GM23248 (cell line): ENCODE results near the gene MARCHF7. TPM values are rescaled to one million over a fixed set of nuclear protein-coding genes. Genes with fewer than 3 reads are reported as not detected.
"Not testable (repeated sequence)": the region's sequence is repeated elsewhere in the genome, so short reads cannot be mapped to it uniquely, and the experiment has no call there.

Source experiments
- DNase-seq: peaks from one replicate; pipeline ENCODE4 v3.0.0-alpha.2; 2015
- H2AFZ ChIP-seq: fragments of 200-600 bp; sonication (generic); 2 replicates; pipeline ENCODE4 v1.6.1; 2016; ENCODE audit warnings: antibody characterized with exemption
- H3F3A ChIP-seq: fragments of 200-600 bp; sonication (generic); 2 replicates; pipeline ENCODE4 v1.6.1; 2016; ENCODE audit warnings: mild to moderate bottlenecking, antibody characterized with exemption, mixed run types; ENCODE audit not compliant: insufficient read depth
- H3K27ac ChIP-seq: fragments of 200-600 bp; sonication (generic); 2 replicates; pipeline ENCODE4 v1.5.1; 2016; ENCODE audit warnings: mild to moderate bottlenecking
- H3K27me3 ChIP-seq: fragments of 200-600 bp; sonication (generic); replicated peaks from 2 replicates; pipeline ENCODE4 v1.6.1; 2016; ENCODE audit warnings: mild to moderate bottlenecking; ENCODE audit not compliant: insufficient read depth
- H3K36me3 ChIP-seq: fragments of 200-600 bp; sonication (generic); 2 replicates; pipeline ENCODE4 v1.6.1; 2016; ENCODE audit warnings: low read depth, mild to moderate bottlenecking
- H3K4me1 ChIP-seq: fragments of 200-600 bp; sonication (generic); 2 replicates; pipeline ENCODE4 v1.6.1; 2016; ENCODE audit warnings: mild to moderate bottlenecking; ENCODE audit not compliant: insufficient read depth
- H3K4me2 ChIP-seq: fragments of 200-600 bp; sonication (generic); one replicate; pipeline ENCODE4 v1.6.1; 2016; ENCODE audit warnings: mild to moderate bottlenecking; ENCODE audit not compliant: unreplicated experiment
- H3K4me3 ChIP-seq: fragments of 200-600 bp; sonication (generic); 2 replicates; pipeline ENCODE4 v1.5.1; 2016; ENCODE audit warnings: mild to moderate bottlenecking
- H3K79me2 ChIP-seq: fragments of 200-600 bp; sonication (generic); 2 replicates; pipeline ENCODE4 v1.6.1; 2016; ENCODE audit warnings: mild to moderate bottlenecking; ENCODE audit not compliant: insufficient read depth
- H3K9ac ChIP-seq: fragments of 200-600 bp; sonication (generic); 2 replicates; pipeline ENCODE4 v1.6.1; 2016; ENCODE audit warnings: mild to moderate bottlenecking
- H3K9me2 ChIP-seq: fragments of 200-600 bp; sonication (generic); 2 replicates; pipeline ENCODE4 v1.6.1; 2016; ENCODE audit warnings: mixed run types, mild to moderate bottlenecking, moderate library complexity; ENCODE audit not compliant: insufficient read depth
- H3K9me3 ChIP-seq: fragments of 200-600 bp; sonication (generic); one replicate; pipeline ENCODE4 v1.6.1; 2017; ENCODE audit warnings: low read depth
- H4K20me1 ChIP-seq: fragments of 200-600 bp; sonication (generic); 2 replicates; pipeline ENCODE4 v1.6.0; 2016; ENCODE audit not compliant: insufficient read depth
- EZH2 ChIP-seq: fragments of 200-600 bp; sonication (generic); IDR thresholded peaks from 2 replicates; pipeline ENCODE4 v1.6.1; 2018; ENCODE audit warnings: antibody characterized with exemption, mild to moderate bottlenecking; ENCODE audit not compliant: insufficient read depth, poor library complexity, severe bottlenecking
- EZH2phosphoT487 ChIP-seq: fragments of 200-600 bp; sonication (generic); IDR thresholded peaks from 2 replicates; pipeline ENCODE4 v1.6.1; 2018; ENCODE audit warnings: antibody characterized with exemption, moderate library complexity, mild to moderate bottlenecking, low read depth; ENCODE audit not compliant: insufficient read depth
- WGBS, 2 experiments: methylation state at CpG; one replicate each; pipeline ENCODE4 v1.1.6; 2015 to 2017; ENCODE audit warnings: low lambda C conversion rate in 2 of 2, low coverage in 1 of 2; ENCODE audit errors: missing lambda C conversion rate in 2 of 2; 5-methylcytosine and 5-hydroxymethylcytosine counted together
- in situ Hi-C: fragments of 300-500 bp; cut with MboI; formaldehyde crosslinking; loops from 2 replicates; pipeline ENCODE4 v1.15.0; 2020
- polyA plus RNA-seq: library from polyadenylated mRNA; unstranded; fragments of >200 nt; fragmentation: Nextera tagmentation; extraction: Ambion mirVana; gene quantifications from 2 replicates; pipeline ENCODE4 v1.2.1, GENCODE V29; 2016
- total RNA-seq: library from RNA; depleted of rRNA; stranded (reverse); fragments of >200 nt; shearing (Covaris generic); gene quantifications from 2 replicates; pipeline ENCODE4 v1.2.3, GENCODE V29; 2014

The MARCHF7 gene
- total and polyA plus RNA-seq, 2 experiments from 2014 or later = 92.7 to 99.3 TPM

DNA sequence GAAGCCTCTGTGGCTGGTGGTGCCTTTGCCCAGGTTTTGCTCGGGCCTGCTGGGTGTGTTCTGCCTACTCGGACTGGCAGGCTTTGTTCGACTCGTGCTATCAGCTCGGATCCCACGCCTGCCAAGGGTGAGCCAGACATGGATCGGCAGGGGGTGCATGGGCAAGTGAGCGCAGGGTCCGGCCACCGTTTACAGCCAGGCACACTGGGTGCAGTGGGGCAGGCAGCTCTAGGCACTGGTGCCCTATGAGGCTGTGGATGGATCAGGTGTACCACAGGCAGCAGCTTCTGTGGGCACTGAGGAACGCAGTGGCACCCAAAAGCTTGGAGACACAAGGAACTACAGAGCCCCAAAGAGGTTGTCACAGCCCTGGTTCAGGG is 25.6 kb downstream of the MARCHF7 start:
- Histone ChIP-seq H3K27me3 (no peaks in the 10 kb centered on the region), H3K4me2 (no peak overlapping the region), H3K9ac (no peak overlapping the region), H4K20me1 (peaks cover 31% of the 10 kb centered on the region), H3K9me2 (no peaks in the 10 kb centered on the region), H3K4me3 (no peak overlapping the region), H3K4me1 (peaks cover 28% of the 10 kb centered on the region), H3K79me2 (peaks cover 100% of the 10 kb centered on the region), H2AFZ (no peak overlapping the region), H3F3A (peaks cover 27% of the 10 kb centered on the region), H3K9me3 (no peaks in the 10 kb centered on the region), H3K27ac (no peak overlapping the region), H3K36me3 (peaks cover 67% of the 10 kb centered on the region)
- in situ Hi-C loops = no loop called here
- WGBS, 2 experiments = 98% methylated on average over 11 of the region's 11 CpGs
- no peak for DNase-seq
- TF ChIP-seq EZH2 (no peak), EZH2phosphoT487 (no peak)

- TF ChIP-seq EZH2phosphoT487 = no peak
- no peak for TF ChIP-seq EZH2
Observed at GRCh38 chr2:159738509-159739390, 26.4 kb downstream of the MARCHF7 start.

DNA sequence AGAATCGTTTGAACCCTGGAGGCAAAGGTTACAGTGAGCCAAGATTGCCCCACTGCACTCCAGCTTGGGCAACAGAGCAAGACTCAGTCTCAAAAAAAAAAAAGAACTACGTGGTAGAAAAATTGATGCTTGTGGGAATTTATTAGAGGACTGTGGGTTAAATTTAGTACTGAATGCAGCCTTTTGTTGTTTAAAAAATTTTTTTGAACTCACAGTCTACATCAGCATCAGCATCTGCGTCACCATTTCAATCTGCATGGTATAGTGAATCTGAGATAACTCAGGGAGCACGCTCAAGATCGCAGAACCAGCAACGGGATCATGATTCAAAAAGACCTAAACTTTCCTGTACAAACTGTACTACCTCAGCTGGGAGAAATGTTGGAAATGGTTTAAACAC is 30.5 kb downstream of the MARCHF7 start:
- in situ Hi-C loops = no loop called here
- Histone ChIP-seq H4K20me1 (peaks cover 8% of the 10 kb centered on the region; the same call in 1 of the 2 replicates), H3K9me3 (no peaks in the 10 kb centered on the region)

More at GRCh38 chr2:159738509-159739390, 26.4 kb downstream of the MARCHF7 start:
- no peak for DNase-seq
- in situ Hi-C loops = no loop called here
- Histone ChIP-seq H3K9ac (no peak overlapping the region), H2AFZ (no peak overlapping the region), H3K4me2 (no peak overlapping the region), H3K27ac (no peak overlapping the region), H3K36me3 (peaks cover 68% of the 10 kb centered on the region), H3K79me2 (peaks cover 100% of the 10 kb centered on the region), H3K4me1 (peaks cover 28% of the 10 kb centered on the region), H3K9me2 (no peaks in the 10 kb centered on the region), H3K4me3 (no peak overlapping the region), H3F3A (peaks cover 30% of the 10 kb centered on the region), H4K20me1 (peaks cover 31% of the 10 kb centered on the region), H3K27me3 (no peaks in the 10 kb centered on the region), H3K9me3 (no peaks in the 10 kb centered on the region)
- WGBS, 2 experiments = 85 to 88% methylated on average over 13 to 15 of the region's 15 CpGs

DNA sequence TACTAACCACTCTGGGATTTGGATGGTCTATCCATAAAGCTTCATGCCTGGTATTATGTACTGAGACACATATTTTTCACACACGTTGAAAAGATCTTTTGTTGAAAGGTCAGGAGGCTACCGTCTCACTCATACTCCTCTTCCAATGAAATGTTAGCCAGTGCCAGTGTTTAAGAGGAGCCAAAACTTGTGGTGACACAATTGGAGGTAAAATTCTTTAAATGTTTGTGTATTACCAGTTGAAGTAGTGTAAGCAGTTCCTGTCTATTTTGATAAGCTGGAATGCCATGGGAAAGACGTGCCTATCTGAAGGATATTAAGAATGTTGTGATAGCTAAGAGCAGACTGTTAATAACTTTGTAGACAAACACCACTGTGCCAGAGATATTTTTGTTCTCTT is 32.1 kb downstream of the MARCHF7 start:
- WGBS, 2 experiments = 44 to 51% methylated on average over 3 of the region's 3 CpGs
- in situ Hi-C loops = no loop called here
- H3K4me2 ChIP-seq = no peak overlapping the region
- TF ChIP-seq EZH2 (no peak), EZH2phosphoT487 (no peak)
- H3K36me3 ChIP-seq = peaks cover 87% of the 10 kb centered on the region
- H4K20me1 ChIP-seq = peaks cover 8% of the 10 kb centered on the region; the same call in 1 of the 2 replicates
- H3K9me3 ChIP-seq = no peaks in the 10 kb centered on the region
- peaks cover 16% of the 10 kb centered on the region for H3F3A ChIP-seq
- H3K9ac ChIP-seq = no peak overlapping the region
- no peaks in the 10 kb centered on the region for H3K4me1 ChIP-seq
- H2AFZ ChIP-seq = no peak overlapping the region
- no peaks in the 10 kb centered on the region for H3K9me2 ChIP-seq
- DNase-seq = no peak
- H3K79me2 ChIP-seq = peaks cover 99% of the 10 kb centered on the region
- no peak overlapping the region for H3K4me3 ChIP-seq
- no peak overlapping the region for H3K27ac ChIP-seq
- no peaks in the 10 kb centered on the region for H3K27me3 ChIP-seq

More for the DNA sequence above, 30.5 kb downstream of the MARCHF7 start:
- no peaks in the 10 kb centered on the region for H3K9me2 ChIP-seq
- peaks cover 15% of the 10 kb centered on the region for H3F3A ChIP-seq
- peaks cover 75% of the 10 kb centered on the region for H3K36me3 ChIP-seq
- no peaks in the 10 kb centered on the region for H3K27me3 ChIP-seq
- no peak overlapping the region for H3K4me2 ChIP-seq
- no peak overlapping the region for H3K27ac ChIP-seq
- TF ChIP-seq EZH2phosphoT487 (no peak), EZH2 (no peak)
- no peak overlapping the region for H3K9ac ChIP-seq
- no peak overlapping the region for H2AFZ ChIP-seq
- H3K4me3 ChIP-seq = no peak overlapping the region
- peaks cover 99% of the 10 kb centered on the region for H3K79me2 ChIP-seq
- WGBS, 2 experiments = 97 to 99% methylated on average over 6 of the region's 6 CpGs
- no peaks in the 10 kb centered on the region for H3K4me1 ChIP-seq
- DNase-seq = no peak

DNA sequence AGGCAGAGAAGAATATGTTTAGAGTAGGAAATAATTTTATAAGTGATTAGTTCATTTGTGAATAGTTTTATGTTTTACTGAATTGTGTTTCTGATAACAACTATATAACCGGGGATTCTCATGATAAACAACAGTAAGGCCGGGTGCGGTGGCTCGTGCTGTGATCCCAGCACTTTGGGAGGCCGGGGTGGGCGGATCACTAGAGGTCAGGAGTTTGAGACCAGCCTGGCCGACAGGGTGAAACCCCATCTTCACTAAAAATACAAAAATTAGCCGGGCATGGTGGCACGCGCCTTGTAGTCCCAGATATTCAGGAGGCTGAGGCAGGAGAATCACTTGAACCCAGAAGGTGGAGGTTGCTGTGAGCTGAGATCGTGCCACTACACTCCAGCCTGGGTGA is 32.9 kb downstream of the MARCHF7 start:
- H3K27ac ChIP-seq, in situ Hi-C loops, H3K4me2 ChIP-seq, DNase-seq, H3K4me3 ChIP-seq, H3K4me1 ChIP-seq, H3K9me2 ChIP-seq, H2AFZ ChIP-seq, H3K9me3 ChIP-seq, H4K20me1 ChIP-seq, H3K27me3 ChIP-seq, H3K9ac ChIP-seq: not testable (repeated sequence)
- 96% methylated on average over 11 of the region's 11 CpGs for WGBS, 2 experiments
- Histone ChIP-seq H3K36me3 (peaks cover 87% of the 10 kb centered on the region), H3F3A (peaks cover 23% of the 10 kb centered on the region), H3K79me2 (peaks cover 99% of the 10 kb centered on the region)
